DLD1 (cell line): ENCODE data around the gene GAPDHS.

Source experiments
- in situ Hi-C: cut with HindIII; loops from 2 replicates; pipeline ENCODE4 v1.10.0; 2017; ENCODE audit warnings: low sequenced_read_pairs

Gene GAPDHS

GRCh38 chr19:35534803-35535480 lies 1.7 kb downstream of the GAPDHS start:
- in situ Hi-C loops, result no loop called here

- in situ Hi-C loops, result no loop called here
These were observed 6.1 kb downstream of the GAPDHS start for GRCh38 chr19:35539314-35539713.

GRCh38 chr19:35539850-35540249 lies 6.6 kb downstream of the GAPDHS start:
- in situ Hi-C loops, result no loop called here

- in situ Hi-C loops, result no loop called here
These were observed 7.2 kb downstream of the GAPDHS start for GRCh38 chr19:35540356-35540927.

GRCh38 chr19:35542209-35542608 lies 9.0 kb downstream of the GAPDHS start:
- in situ Hi-C loops, result no loop called here

DNA sequence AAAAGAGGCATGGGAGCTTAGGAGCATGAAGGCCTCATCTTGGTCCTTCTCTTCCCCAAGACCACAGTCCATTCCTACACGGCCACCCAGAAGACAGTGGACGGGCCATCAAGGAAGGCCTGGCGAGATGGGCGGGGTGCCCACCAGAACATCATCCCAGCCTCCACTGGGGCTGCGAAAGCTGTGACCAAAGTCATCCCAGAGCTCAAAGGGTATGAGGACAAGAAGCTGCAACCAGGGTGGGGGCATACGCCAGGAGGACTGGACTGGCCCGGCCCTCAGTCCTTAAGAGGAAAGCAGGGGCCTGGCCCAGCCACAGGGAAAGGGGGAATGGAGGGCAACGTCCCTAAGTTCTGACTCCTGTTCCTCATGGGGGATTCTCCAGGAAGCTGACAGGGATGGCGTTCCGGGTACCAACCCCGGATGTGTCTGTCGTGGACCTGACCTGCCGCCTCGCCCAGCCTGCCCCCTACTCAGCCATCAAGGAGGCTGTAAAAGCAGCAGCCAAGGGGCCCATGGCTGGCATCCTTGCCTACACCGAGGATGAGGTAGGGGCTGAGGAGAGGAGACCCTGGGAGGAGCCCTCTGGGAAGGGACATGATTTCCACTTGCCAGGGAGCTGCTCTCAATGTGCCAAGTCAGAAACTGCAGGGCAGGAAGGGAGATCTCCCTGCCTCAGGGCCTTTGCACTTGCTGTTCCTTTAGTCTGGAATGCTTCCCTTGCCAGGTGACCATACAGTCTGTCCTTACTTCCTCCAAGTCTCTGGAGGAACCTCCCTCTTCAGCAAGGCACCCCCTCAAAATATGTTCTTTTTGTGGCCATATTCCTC lies 10.2 kb downstream of the GAPDHS start:
- in situ Hi-C loops, result no loop called here

DNA sequence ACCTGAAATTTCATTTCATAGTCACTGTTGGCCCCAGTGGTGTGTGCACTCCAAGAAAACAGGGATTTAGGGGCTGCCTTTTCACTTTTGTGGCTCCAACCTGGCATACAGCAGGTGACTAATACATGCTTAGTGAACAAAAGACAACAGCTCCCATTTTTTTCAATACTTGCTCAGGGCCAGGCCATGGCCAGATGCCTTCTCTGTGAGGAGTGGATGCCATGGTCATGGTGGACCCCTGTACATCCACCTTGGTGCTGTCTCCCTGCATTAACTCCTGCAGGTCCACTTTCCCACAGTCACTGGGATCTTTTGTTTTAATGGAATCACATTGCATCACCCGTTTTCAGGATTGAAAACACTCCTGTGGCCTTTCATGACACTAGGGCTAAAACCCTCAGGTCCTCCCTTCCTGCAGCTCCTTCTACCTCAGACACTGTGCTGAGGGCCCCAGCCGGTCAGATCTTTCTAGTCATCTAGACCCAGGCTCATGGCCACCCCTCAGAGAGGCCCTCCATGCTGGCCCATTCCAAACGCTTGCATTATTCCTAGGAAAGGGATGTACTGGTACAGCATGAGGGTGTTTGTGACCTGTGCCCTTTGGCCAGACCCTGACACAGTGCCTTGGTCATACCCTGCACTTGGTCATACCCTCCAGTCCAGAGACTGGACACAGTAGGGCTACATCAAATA lies 11.0 kb downstream of the GAPDHS start:
- in situ Hi-C loops, result no loop called here

- in situ Hi-C loops, result no loop called here
These were observed 12.0 kb downstream of the GAPDHS start, which contains the start of gene TMEM147 for GRCh38 chr19:35545001-35545854. Gene TMEM147 (plus strand): TSS chr19:35545626. CDS start chr19:35545740, 114 bp downstream.

DNA sequence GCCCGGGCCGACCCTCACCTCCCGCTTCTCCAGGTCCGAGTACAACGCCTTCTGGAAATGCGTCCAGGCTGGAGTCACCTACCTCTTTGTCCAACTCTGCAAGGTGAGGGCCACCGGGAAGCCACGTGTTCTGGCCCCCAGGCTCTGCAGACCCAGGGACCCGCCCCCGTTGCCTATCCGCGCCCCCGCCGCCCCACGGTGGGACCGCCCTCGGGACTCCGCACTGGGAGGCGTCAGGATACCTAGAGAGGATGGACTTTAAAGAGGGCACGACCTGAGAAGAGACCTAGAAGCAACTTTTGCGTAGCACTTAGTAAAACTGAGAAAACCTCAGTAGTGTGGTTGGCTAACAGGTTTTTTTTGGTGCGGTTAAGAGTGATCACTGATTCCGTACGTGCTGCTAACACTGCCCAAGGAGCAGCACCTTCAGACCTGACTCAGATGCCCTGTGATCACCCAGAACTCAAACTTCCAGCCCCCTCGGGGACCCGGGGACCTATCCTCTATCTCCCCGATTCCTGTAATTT lies 12.7 kb downstream of the GAPDHS start:
- in situ Hi-C loops, result no loop called here

GRCh38 chr19:35546532-35546931 lies 13.3 kb downstream of the GAPDHS start:
- in situ Hi-C loops, result no loop called here

GRCh38 chr19:35549174-35549788 lies 16.0 kb downstream of the GAPDHS start:
- in situ Hi-C loops, result no loop called here

DNA sequence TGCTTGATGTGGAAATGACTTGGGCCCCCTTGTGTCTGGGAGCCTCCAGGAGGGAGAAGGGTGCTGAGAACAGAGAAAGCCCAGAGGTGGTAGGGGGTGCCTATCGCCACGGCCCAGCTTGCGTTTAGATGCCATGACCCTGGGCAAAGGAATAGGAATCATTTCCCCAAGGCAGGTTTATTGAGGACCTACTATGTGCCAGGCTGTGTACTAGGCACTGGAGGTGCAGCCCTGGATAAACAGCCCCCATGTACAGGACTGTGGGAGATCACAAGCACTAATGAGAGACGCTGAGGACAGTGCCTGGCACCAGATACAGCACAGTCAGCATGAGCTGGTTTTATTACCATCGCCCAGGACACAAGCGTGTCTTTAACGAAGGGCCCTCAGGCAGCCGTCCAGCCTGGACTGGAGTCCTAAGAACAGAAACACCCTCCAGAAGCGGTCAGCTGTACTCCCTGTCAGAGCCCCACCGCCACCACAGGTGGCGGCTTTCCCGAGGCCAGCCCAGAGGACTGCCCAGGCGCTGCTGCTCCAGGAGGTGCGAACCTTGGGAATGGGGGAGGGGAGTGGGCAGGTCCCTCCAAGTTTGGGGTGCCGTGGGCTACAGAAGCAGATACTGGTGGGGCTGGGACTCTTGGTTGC lies 16.7 kb downstream of the GAPDHS start:
- in situ Hi-C loops, result no loop called here

DNA sequence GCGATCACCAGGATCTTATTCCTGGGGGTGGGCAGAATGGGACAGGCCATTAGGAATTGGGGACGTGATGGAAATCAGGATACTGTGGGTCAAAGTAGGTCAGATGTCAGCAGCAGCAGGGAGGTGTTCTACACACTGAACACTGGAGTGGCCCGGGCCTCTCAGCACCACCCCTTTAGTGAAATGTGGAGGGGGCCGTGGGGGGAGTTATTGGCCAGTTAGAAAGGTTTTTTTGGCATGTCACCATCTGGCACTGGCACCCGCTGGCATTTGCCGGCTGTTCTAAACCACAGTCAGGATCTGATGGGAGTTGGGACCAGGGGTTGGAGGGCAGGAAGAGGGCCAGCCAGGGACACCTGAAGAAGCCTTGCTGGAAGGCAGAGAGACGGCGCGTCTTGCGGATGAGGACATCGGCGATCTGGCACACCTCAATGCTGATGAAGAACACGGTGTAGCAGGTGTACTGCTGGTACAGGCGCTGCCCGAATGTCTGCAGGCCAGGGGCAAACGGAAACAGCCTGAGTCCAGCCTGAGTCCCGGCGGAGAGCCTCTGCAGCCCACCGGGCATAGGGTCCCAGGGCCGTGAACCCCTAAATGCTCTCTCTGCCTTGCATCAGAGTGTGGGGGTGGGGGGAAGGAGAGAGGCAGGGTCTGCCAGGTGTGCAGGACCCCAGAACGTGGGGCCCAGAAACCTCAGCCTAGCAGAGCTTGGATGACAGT lies 18.0 kb downstream of the GAPDHS start:
- in situ Hi-C loops, result no loop called here

DNA sequence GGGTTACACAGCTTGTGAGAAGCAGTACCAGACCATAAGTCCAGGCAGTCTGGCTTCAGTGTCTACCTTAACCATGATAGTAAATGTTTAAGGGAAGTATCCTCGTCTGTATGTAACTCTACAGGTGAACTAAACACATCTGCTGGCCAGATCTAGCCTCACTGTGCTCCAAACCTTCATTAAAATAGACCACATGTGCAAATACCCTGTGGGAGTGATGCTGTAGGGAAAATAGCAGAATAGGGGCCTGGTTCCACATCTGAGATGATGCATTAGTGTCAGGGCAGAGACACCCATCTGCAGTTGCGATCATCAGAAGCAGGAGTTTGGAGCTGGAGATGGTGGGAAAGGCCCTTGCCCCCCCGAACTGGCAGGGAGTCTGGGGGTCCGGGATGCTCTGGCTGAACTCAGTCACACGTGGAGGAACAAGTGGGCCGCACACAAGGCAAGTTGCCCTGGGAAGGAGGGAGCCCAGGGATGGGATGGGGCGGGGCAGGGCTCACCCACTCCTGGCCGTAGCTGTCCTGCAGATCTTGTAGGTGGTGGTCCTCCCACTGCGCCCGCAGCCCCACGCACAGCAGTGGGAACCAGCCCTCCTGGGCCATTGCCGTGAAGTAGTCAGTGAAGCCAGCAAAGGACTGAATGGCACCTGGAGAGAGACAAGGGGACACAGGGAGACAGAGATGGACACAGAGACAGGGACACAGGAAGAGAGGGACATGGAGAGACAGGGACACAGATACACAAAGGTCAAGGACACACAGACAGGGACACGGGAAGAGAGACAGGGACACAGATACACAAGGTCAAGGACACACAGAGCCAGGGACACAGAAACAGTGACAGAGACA lies 19.5 kb downstream of the GAPDHS start:
- in situ Hi-C loops, result no loop called here

- in situ Hi-C loops, result no loop called here
These were observed 20.2 kb downstream of the GAPDHS start for GRCh38 chr19:35553385-35554000.

DNA sequence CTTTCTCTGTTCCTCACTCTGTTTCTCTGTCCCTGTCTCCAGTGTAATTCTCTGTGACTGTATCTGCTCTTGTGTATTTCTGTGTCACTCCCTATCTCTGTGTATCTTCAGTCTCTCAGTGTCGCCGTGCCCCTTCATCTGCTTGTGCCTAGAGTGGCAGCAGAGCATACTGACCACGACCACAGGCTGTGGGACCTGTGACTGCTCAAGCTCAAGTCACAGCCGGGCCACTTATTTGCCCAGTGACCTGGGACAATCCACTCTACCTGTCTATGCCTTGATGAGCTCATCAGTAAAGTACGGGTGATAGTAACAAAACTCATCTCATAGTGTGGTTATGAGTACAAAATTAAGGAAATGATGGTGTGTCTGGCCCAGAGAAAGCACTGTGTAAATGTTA lies 20.8 kb downstream of the GAPDHS start:
- in situ Hi-C loops, result no loop called here

- in situ Hi-C loops, result no loop called here
These were observed 22.2 kb downstream of the GAPDHS start for GRCh38 chr19:35555301-35556005.
